H1 (cell line): Measurements from ENCODE around the gene MFRP. TPM values are rescaled to one million over a fixed set of nuclear protein-coding genes. Genes with fewer than 3 reads are reported as not detected.

Experiments
- CHD1 ChIP-seq: IDR thresholded peaks from 2 replicates; pipeline ENCODE4 v1.6.1; 2012; ENCODE audit warnings: low read depth, low read length, improper control_type of control experiment
- CREB1 ChIP-seq: IDR thresholded peaks from 2 replicates; pipeline ENCODE4 v1.6.1; 2012; ENCODE audit warnings: inconsistent platforms
- EZH2 ChIP-seq: fragments of 200-600 bp; sonication (generic); IDR thresholded peaks from 2 replicates; pipeline ENCODE4 v1.7.1; 2012; ENCODE audit warnings: low read depth, mild to moderate bottlenecking, moderate library complexity, low read length, inconsistent platforms; ENCODE audit not compliant: severe bottlenecking
- GTF2F1 ChIP-seq: IDR thresholded peaks from 2 replicates; pipeline ENCODE4 v1.6.1; 2012; ENCODE audit warnings: low read depth, low read length, improper control_type of control experiment, borderline replicate concordance
- JUND ChIP-seq: IDR thresholded peaks from 2 replicates; pipeline ENCODE4 v1.6.1; 2011; ENCODE audit warnings: mild to moderate bottlenecking, improper control_type of control experiment, low read length
- KDM1A ChIP-seq: fragments of 200-600, 300-600 bp; sonication (generic); IDR thresholded peaks from 2 replicates; pipeline ENCODE4 v1.7.1; 2016; ENCODE audit warnings: mild to moderate bottlenecking, low read length, borderline replicate concordance
- NRF1 ChIP-seq: IDR thresholded peaks from 2 replicates; pipeline ENCODE4 v1.6.1; 2011; ENCODE audit warnings: mild to moderate bottlenecking, low read depth, low read length, improper control_type of control experiment
- PHF8 ChIP-seq: fragments of 200-600 bp; sonication (generic); conservative IDR thresholded peaks from 2 replicates; pipeline ENCODE4 v1.7.1; 2012; ENCODE audit warnings: low read depth, mild to moderate bottlenecking, inconsistent platforms, low read length, moderate library complexity
- POLR2A ChIP-seq, 2 experiments: IDR thresholded peaks; 1 replicate in 1 of 2; 2 replicates in 1 of 2; pipeline ENCODE4 v1.6.1; 2011; ENCODE audit warnings: low read depth in 2 of 2, low read length in 2 of 2, mild to moderate bottlenecking in 2 of 2; ENCODE audit errors: control extremely low read depth in 1 of 2
- RNF2 ChIP-seq: fragments of 200-900, 300-1000 bp; sonication (generic); IDR thresholded peaks from 2 replicates; pipeline ENCODE4 v1.7.1; 2016; ENCODE audit warnings: borderline replicate concordance, low read depth, mild to moderate bottlenecking, antibody characterized with exemption, low read length; ENCODE audit not compliant: poor library complexity, severe bottlenecking; ENCODE audit errors: missing control alignments
- TAF1 ChIP-seq: IDR thresholded peaks from 2 replicates; pipeline ENCODE4 v1.6.1; 2011; ENCODE audit warnings: mild to moderate bottlenecking, low read depth, low read length
- TAF7 ChIP-seq: optimal IDR thresholded peaks from 2 replicates; pipeline ENCODE3; 2011; ENCODE audit warnings: low read depth, mild to moderate bottlenecking, inconsistent platforms, low read length, moderate library complexity, borderline replicate concordance
- TBP ChIP-seq: IDR thresholded peaks from 2 replicates; pipeline ENCODE4 v1.6.1; 2011; ENCODE audit warnings: low read depth, low read length, improper control_type of control experiment
- YY1 ChIP-seq: IDR thresholded peaks from 2 replicates; pipeline ENCODE4 v1.6.1; 2011; ENCODE audit warnings: low read depth, mild to moderate bottlenecking, low read length
- polyA plus RNA-seq, 7 experiments: library from polyadenylated mRNA; depleted of rRNA in 3 of 7; stranded (reverse) in 5 of 7; unstranded in 2 of 7; fragments of >200 nt in 5 of 7; fragments of 200-250 nt in 2 of 7; gene quantifications; 1 replicate in 5 of 7; 2 replicates in 1 of 7; 4 replicates in 1 of 7; pipeline versions ENCODE4 v1.2.1 to v1.2.3, GENCODE V29; 2011 to 2013; ENCODE audit warnings: missing spikeins in 2 of 7, mixed read lengths in 2 of 7
- total RNA-seq: library from RNA; stranded (reverse); fragmentation: NEBNext Ultra II Directional; extraction: Animal tissue kit (Norgen Biotek cat#: 25700); gene quantifications from 2 replicates; pipeline ENCODE4 v1.2.1, GENCODE V29; 2021
- TF ChIP-seq, protein P1 (sequence below): IDR thresholded peaks from 2 replicates; pipeline ENCODE4 v1.6.1; 2012; ENCODE audit warnings: inconsistent platforms

The MFRP gene
- total and polyA plus RNA-seq, 2 of the 8 experiments (the other 6 are each of a cell fraction or from before 2014, with no cell fraction given), result 0.02 TPM; not detected in 1

DNA sequence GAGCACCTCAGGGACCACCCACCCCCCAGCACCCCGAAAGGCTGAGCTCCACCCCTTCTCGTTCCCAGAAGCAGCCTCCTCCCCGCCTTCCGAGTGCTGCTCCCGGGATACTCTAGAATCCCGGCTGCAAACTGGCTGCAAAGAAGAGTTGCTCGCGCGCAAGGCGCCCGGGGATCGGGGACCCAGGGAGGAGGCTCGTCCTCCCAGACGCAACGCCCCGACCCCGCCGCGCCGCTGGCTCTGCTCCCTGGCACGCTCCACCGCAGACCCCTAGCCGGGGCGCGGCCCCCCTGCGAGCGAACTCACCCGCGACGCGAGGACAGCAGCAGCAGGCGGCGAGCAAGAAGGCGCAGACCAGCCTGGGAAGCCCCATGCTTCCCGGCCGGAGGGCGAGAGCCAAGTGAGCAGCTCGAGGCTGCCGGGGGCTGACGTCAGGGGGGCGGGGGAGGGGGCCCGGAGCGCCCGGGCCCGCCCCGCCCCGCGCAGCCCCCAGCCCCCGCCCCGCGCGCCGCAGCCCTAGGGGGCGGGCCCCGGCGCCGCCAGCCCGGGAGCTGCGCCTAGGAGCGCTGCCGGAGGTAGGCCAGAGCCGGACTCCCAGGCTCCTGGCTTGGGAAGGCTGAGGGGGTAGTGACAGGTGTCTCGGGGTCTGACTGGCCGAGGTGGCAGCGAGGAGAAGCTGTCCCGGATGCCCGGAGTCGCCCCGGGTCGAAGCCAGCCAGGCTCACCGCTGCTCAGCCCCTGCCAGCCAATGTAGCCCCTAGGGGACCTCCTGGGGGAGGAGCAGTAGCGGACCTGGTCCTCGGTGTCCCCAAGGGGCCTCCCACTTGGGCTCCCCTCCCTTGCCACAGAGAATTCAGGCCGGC, 29.5 kb downstream of the MFRP start, which contains the start of gene MCAM (continued):
- TF ChIP-seq TAF1 (peak; percentile 81), TBP (peak; percentile 48; the same call in 1 of the 2 replicates), POLR2A (IDR thresholded peaks at IDR 0.05; ENCODE audit: control extremely low read depth in 1 of 2, low read depth in 2 of 2, low read length in 2 of 2) (peak in 1 of 2 experiments; percentile 39; a peak in 2 of 3 replicates), RNF2 (no peak), YY1 (no peak), EZH2 (peak; percentile 42), GTF2F1 (no peak), CREB1 (peak; percentile 50; the same call in 1 of the 2 replicates), TAF7 (peak; percentile 80), JUND (no peak), CHD1 (no peak), PHF8 (peak; percentile 48; the same call in 1 of the 2 replicates), NRF1 (no peak), KDM1A (no peak)
- TF ChIP-seq, protein P1, sequence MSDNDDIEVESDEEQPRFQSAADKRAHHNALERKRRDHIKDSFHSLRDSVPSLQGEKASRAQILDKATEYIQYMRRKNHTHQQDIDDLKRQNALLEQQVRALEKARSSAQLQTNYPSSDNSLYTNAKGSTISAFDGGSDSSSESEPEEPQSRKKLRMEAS, result 0 out of 2 replicates have a peak, but pooled peaks have one; percentile 9
